HepG2 (cell line): ENCODE results near the gene COBLL1. TPM values are rescaled to one million over a fixed set of nuclear protein-coding genes. Genes with fewer than 3 reads are reported as not detected.
A peak's percentile ranks its signal among the peaks of the same experiment; 100 is the strongest.

ENCODE experiments used
- CBFB ChIP-seq: sonication (generic); formaldehyde crosslinking; IDR thresholded peaks from 2 replicates; pipeline ENCODE4 v1.4.0; 2020; ENCODE audit warnings: missing genetic modification reagents
- NFYC ChIP-seq: IDR thresholded peaks from 2 replicates; pipeline ENCODE4 v1.6.1; 2016; ENCODE audit warnings: missing genetic modification reagents, missing compliant biosample characterization
- POLR2A ChIP-seq, 2 experiments: IDR thresholded peaks; 2 replicates each; pipeline ENCODE4 v1.6.1; 2011; ENCODE audit warnings: low read depth in 2 of 2, low read length in 2 of 2, mild to moderate bottlenecking in 1 of 2, moderate library complexity in 1 of 2; ENCODE audit not compliant: insufficient read depth in 1 of 2
- REXO4 ChIP-seq: sonication (generic); formaldehyde crosslinking; IDR thresholded peaks from 2 replicates; pipeline ENCODE4 v1.8.0; 2022; ENCODE audit warnings: missing genetic modification reagents, mild to moderate bottlenecking, borderline replicate concordance
- RXRB ChIP-seq: IDR thresholded peaks from 2 replicates; pipeline ENCODE4 v1.6.1; 2016; ENCODE audit warnings: borderline replicate concordance, missing genetic modification reagents, missing compliant biosample characterization
- SRF ChIP-seq: IDR thresholded peaks from 2 replicates; pipeline ENCODE4 v1.6.1; 2011; ENCODE audit warnings: mild to moderate bottlenecking, low read depth, low read length, moderate library complexity
- ZBTB40 ChIP-seq, 2 experiments: fragments of 450-650 bp in 1 of 2; sonication (generic) in 1 of 2; formaldehyde crosslinking in 1 of 2; IDR thresholded peaks; 2 replicates each; pipeline versions ENCODE4 v1.6.1 to v1.8.0; 2016 to 2022; ENCODE audit warnings: antibody characterized with exemption in 1 of 2, mild to moderate bottlenecking in 1 of 2, missing genetic modification reagents in 1 of 2
- ZBTB8A ChIP-seq: sonication (generic); formaldehyde crosslinking; IDR thresholded peaks from 2 replicates; pipeline ENCODE4 v1.4.0; 2020; ENCODE audit warnings: mild to moderate bottlenecking, low read depth, missing genetic modification reagents, borderline replicate concordance
- ZC3H13 ChIP-seq: sonication (generic); formaldehyde crosslinking; IDR thresholded peaks from 2 replicates; pipeline ENCODE4 v1.8.1; 2023; ENCODE audit warnings: mild to moderate bottlenecking, missing genetic modification reagents, moderate library complexity
- ZNF136 ChIP-seq: sonication (generic); formaldehyde crosslinking; IDR thresholded peaks from 2 replicates; pipeline ENCODE4 v1.8.1; 2022; ENCODE audit warnings: low read depth, mild to moderate bottlenecking, moderate library complexity, missing genetic modification reagents
- ZNF224 ChIP-seq: sonication (generic); formaldehyde crosslinking; IDR thresholded peaks from 2 replicates; pipeline ENCODE4 v1.5.0; 2020; ENCODE audit warnings: mild to moderate bottlenecking, missing genetic modification reagents
- ZNF44 ChIP-seq: sonication (generic); formaldehyde crosslinking; IDR thresholded peaks from 2 replicates; pipeline ENCODE4 v1.5.1; 2020; ENCODE audit warnings: mild to moderate bottlenecking, missing genetic modification reagents
- ZNF644 ChIP-seq: IDR thresholded peaks from 2 replicates; pipeline ENCODE4 v1.6.1; 2016; ENCODE audit warnings: low read depth
- ZNF850 ChIP-seq: sonication (generic); formaldehyde crosslinking; conservative IDR thresholded peaks from 2 replicates; pipeline ENCODE4 v1.9.0; 2021; ENCODE audit warnings: mild to moderate bottlenecking, missing genetic modification reagents
- polyA plus RNA-seq, 8 experiments: library from polyadenylated mRNA; depleted of rRNA in 3 of 8; stranded (reverse) in 7 of 8; unstranded in 1 of 8; fragments of >200 nt; fragmentation: Illumina TruSeq in 4 of 8; extraction: Trizol in 4 of 8; gene quantifications; 2 replicates each; pipeline versions ENCODE4 v1.2.1 to v1.2.3, GENCODE V29; 2011 to 2016; ENCODE audit warnings: low read depth in 4 of 8, missing spikeins in 1 of 8, mixed read lengths in 1 of 8; ENCODE audit not compliant: insufficient read depth in 1 of 8
- total RNA-seq, 5 experiments: library from RNA; depleted of rRNA; stranded (reverse); fragments of >200 nt; fragmentation: Illumina TruSeq; extraction: Trizol; gene quantifications; 2 replicates each; pipeline ENCODE4 v1.2.3, GENCODE V29; 2016; ENCODE audit warnings: low read depth in 1 of 5
- TF ChIP-seq, protein P1 (sequence below): sonication (generic); formaldehyde crosslinking; IDR thresholded peaks from 2 replicates; pipeline ENCODE4 v1.8.0; 2022; ENCODE audit warnings: missing genetic modification reagents, low read depth, mild to moderate bottlenecking, borderline replicate concordance

The COBLL1 gene
- total and polyA plus RNA-seq, 2 of the 13 experiments (the other 11 are each of a cell fraction or from before 2014, with no cell fraction given) = 32.6 to 86.8 TPM

DNA sequence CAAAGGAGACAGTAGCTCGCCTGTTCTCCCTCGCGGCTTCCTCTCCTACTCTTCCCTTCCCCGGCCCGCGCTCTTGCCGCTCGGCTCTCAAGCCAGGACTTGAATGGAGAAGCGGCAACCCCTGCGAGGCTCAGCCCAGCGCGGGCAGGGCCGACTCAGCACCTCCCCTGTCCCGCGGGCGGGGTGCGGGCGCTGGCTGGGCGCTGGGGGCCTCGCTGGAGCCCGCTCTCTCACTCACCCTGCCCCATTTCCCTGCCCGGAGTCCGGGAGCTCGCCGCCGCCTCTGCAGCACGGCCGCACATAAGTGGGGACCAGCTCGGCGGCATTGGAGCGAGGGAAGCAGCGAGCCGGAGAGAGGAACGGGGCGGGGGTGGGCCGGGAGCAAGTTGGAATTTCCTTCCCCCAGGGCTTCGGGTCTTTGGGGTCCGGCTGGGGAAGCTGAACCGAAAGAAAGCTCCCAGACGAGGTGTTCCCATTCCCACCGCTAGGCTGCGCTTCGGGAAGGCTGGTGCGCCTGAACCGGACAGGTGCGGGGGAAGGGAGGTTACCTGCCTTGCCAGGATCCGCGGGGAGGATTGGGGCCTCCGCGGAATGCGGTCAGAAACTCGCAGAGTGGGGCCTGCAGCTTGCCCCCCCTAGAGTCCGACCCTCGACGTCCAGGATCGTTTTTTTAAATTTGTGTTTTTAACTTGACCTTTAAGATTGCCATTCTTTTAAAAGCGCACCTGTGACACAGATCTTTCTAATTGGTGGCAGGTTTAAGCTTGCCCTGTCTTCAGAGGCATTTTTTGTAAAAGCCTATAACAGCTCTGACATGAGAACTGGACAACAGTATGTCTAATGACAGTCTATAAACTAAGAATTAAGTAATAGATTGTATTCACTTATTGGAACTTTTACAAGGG is at the start of gene COBLL1 (continued):
- TF ChIP-seq ZBTB40 (IDR thresholded peaks at IDR 0.05) = no peak
- peak; percentile 77 for TF ChIP-seq ZBTB40 (CRISPR knock-in tag; IDR thresholded peaks at IDR 0.05)
- TF ChIP-seq ZNF850 (CRISPR knock-in tag) = 0 out of 2 replicates have a peak, but pooled peaks have one; percentile 36
- TF ChIP-seq RXRB (CRISPR knock-in tag) = peak; percentile 67; the same call in 1 of the 2 replicates
- TF ChIP-seq SRF = no peak
- no peak for TF ChIP-seq REXO4 (CRISPR knock-in tag)
- TF ChIP-seq ZNF224 (CRISPR knock-in tag) = peak; percentile 83; the same call in 1 of the 2 replicates
- TF ChIP-seq, protein P1, sequence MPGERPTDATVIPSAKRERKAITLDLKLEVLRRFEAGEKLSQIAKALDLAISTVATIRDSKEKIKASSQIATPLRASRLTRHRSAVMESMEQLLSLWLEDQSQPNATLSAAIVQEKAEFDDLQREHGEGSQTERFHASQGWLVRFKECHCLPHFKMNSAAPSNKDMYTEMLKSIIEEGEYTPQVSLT (CRISPR knock-in tag) = no peak
- 0 out of 2 replicates have a peak, but pooled peaks have one; percentile 67 for TF ChIP-seq ZBTB8A (CRISPR knock-in tag)
- no peak; the same call in none of the 2 replicates for TF ChIP-seq ZNF136 (CRISPR knock-in tag)
- peak; percentile 82 for TF ChIP-seq ZNF644 (CRISPR knock-in tag)
- TF ChIP-seq ZC3H13 = no peak
- TF ChIP-seq POLR2A (IDR thresholded peaks at IDR 0.05; ENCODE audit: insufficient read depth in 1 of 2, low read depth in 2 of 2, low read length in 2 of 2) = peak in 1 of 2 experiments; percentile 52; a peak in 3 of 4 replicates
- TF ChIP-seq NFYC (CRISPR knock-in tag) = no peak
- TF ChIP-seq CBFB (CRISPR knock-in tag) = peak; percentile 84
- TF ChIP-seq ZNF44 (CRISPR knock-in tag) = peak; percentile 76; the same call in 1 of the 2 replicates
